Measurements from ENCODE around the gene GLDN. TPM values are rescaled to one million over a fixed set of nuclear protein-coding genes. Genes with fewer than 3 reads are reported as not detected.

The GLDN gene
- polyA plus RNA-seq, 1 experiment, result 0.25 TPM

- no peak overlapping the region for H3K27ac ChIP-seq (ENCODE audit: low read depth, low read length)
- no peaks in the 10 kb centered on the region for H3K9me3 ChIP-seq (ENCODE audit: control insufficient read depth, insufficient read depth, low read length)
- POLR2A ChIA-PET, result no interaction called here
- H3K4me3 ChIP-seq (ENCODE audit: low read depth, low read length), result no peak overlapping the region
- CTCF ChIA-PET, result no interaction called here
- DNase-seq (ENCODE audit: low read depth, low spot score), result no peak
- no peak for TF ChIP-seq CTCF (IDR thresholded peaks at IDR 0.05; ENCODE audit: low read depth, low read length)
- peaks cover 40% of the 10 kb centered on the region for H3K27me3 ChIP-seq (ENCODE audit: control insufficient read depth, insufficient read depth, low read length)
Observed at GRCh38 chr15:51303462-51303980, 37.9 kb upstream of the GLDN start.

- Histone ChIP-seq H3K27me3 (ENCODE audit: control insufficient read depth, insufficient read depth, low read length) (peaks cover 18% of the 10 kb centered on the region), H3K27ac (ENCODE audit: low read depth, low read length) (no peak overlapping the region), H3K9me3 (ENCODE audit: control insufficient read depth, insufficient read depth, low read length) (no peaks in the 10 kb centered on the region), H3K4me3 (ENCODE audit: low read depth, low read length) (no peak overlapping the region)
- TF ChIP-seq CTCF (IDR thresholded peaks at IDR 0.05; ENCODE audit: low read depth, low read length), result no peak
- CTCF ChIA-PET, result interaction anchor here (0.7 kb wide), 1 partner anchor 26 kb away, joined by 3 read pairs; no protein-coding TSS in a partner anchor
- DNase-seq (ENCODE audit: low read depth, low spot score), result no peak
- POLR2A ChIA-PET, result no interaction called here
Observed at GRCh38 chr15:51307325-51307724, 34.1 kb upstream of the GLDN start.

GRCh38 chr15:51307811-51308210, 33.6 kb upstream of the GLDN start:
- Histone ChIP-seq H3K27me3 (ENCODE audit: control insufficient read depth, insufficient read depth, low read length) (peaks cover 18% of the 10 kb centered on the region), H3K4me3 (ENCODE audit: low read depth, low read length) (no peak overlapping the region), H3K9me3 (ENCODE audit: control insufficient read depth, insufficient read depth, low read length) (no peaks in the 10 kb centered on the region), H3K27ac (ENCODE audit: low read depth, low read length) (no peak overlapping the region)
- DNase-seq (ENCODE audit: low read depth, low spot score), result no peak
- CTCF ChIA-PET, result interaction anchor here (0.7 kb wide), 1 partner anchor 26 kb away, joined by 3 read pairs; no protein-coding TSS in a partner anchor
- no peak for TF ChIP-seq CTCF (IDR thresholded peaks at IDR 0.05; ENCODE audit: low read depth, low read length)
- POLR2A ChIA-PET, result no interaction called here

DNA sequence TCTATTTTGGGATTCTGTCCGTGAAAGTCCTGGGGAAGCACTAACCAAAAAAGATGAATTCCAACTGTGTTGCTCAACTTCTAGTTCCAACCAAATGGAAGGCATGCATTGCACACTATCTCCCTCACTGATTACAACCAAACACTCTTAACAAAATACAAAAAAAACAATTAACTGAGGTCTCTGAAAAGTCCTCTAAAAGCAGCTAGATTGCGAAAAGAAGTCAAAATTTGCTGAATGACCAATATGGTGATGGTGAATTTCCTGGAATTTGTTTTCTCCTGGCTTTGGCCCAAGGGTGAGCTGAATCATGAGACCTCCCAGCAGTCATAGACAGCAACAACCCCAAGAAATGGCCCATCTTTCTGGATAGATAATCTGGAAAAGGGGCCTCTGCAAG, 31.4 kb upstream of the GLDN start:
- DNase-seq (ENCODE audit: low read depth, low spot score), result no peak

More for the DNA sequence above, 31.4 kb upstream of the GLDN start:
- CTCF ChIA-PET, result interaction anchor here (0.6 to 2.1 kb wide), 3 partner anchors 28 to 147 kb away, joined by 4 to 7 read pairs (median 4); no protein-coding TSS in a partner anchor
- peaks cover 13% of the 10 kb centered on the region for H3K27me3 ChIP-seq (ENCODE audit: control insufficient read depth, insufficient read depth, low read length)
- H3K9me3 ChIP-seq (ENCODE audit: control insufficient read depth, insufficient read depth, low read length), result no peaks in the 10 kb centered on the region
- no peak overlapping the region for H3K27ac ChIP-seq (ENCODE audit: low read depth, low read length)
- TF ChIP-seq CTCF (IDR thresholded peaks at IDR 0.05; ENCODE audit: low read depth, low read length), result no peak
- no peak overlapping the region for H3K4me3 ChIP-seq (ENCODE audit: low read depth, low read length)
- POLR2A ChIA-PET, result no interaction called here

All from AG04450 (cell line).